ENCODE results near the gene RUFY4. TPM values are rescaled to one million over a fixed set of nuclear protein-coding genes. Genes with fewer than 3 reads are reported as not detected.

Gene RUFY4
- total and polyA plus RNA-seq, 2 of the 13 experiments (the other 11 are each of a cell fraction or from before 2014, with no cell fraction given): not detected

DNA sequence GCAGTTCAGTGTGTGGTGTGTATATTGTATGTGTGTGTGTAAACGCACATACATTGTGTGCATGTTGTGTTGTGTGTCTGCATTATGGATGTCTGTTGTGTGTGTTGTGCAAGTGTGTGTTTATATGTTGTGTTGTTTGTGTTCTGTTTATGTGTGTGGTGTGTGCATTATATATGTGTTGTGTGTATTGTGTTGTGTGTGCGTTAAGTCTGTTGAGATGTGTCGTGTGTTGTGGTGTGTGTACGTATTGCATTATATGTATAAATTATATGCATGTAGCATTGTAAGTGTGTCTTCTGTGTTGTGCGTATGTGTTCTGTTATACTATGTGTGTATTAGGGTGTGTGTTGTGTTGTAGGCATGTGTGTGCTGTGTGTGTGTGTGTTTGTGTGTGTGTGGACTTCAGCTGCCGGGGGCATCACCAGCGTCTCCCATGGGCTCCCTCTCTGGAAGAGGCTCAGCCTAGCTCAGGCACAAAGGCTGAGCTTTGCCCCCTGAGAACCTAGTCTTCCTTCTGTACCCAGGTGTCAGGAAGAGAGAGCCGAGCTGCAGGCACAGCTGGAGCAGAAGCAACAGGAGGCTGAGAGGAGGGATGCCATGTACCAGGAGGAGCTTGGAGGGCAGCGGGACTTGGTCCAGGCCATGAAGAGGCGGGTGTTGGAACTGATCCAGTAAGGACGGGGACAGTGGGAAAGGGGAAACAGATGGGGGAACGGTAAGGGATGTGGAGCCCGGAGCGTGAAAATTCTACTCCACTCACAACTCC is 13.7 kb downstream of the RUFY4 start (continued):
- TF ChIP-seq NR2C2 (CRISPR knock-in tag; IDR thresholded peaks at IDR 0.05; ENCODE audit: borderline replicate concordance) (no peak), ZNF790 (CRISPR knock-in tag; IDR thresholded peaks at IDR 0.05; ENCODE audit: borderline replicate concordance) (no peak), FOXP1 (IDR thresholded peaks at IDR 0.05) (0 out of 2 replicates have a peak, but pooled peaks have one; percentile 34), FOXP1 (CRISPR knock-in tag; IDR thresholded peaks at IDR 0.05) (no peak), ZMYM2 (CRISPR knock-in tag; IDR thresholded peaks at IDR 0.05) (no peak), CREB1 (IDR thresholded peaks at IDR 0.05) (no peak), CREB1 (CRISPR knock-in tag; IDR thresholded peaks at IDR 0.05) (no peak), FOXA1 (IDR thresholded peaks at IDR 0.05) (0 out of 2 replicates have a peak, but pooled peaks have one; percentile 31), FOXA1 (CRISPR knock-in tag; IDR thresholded peaks at IDR 0.05) (no peak), NR2F1 (CRISPR knock-in tag; IDR thresholded peaks at IDR 0.05) (no peak), ZNF670 (CRISPR knock-in tag; IDR thresholded peaks at IDR 0.05; ENCODE audit: borderline replicate concordance) (no peak), KLF16 (CRISPR knock-in tag; IDR thresholded peaks at IDR 0.05) (no peak), ZNF343 (CRISPR knock-in tag; IDR thresholded peaks at IDR 0.05) (no peak), RBAK (CRISPR knock-in tag; IDR thresholded peaks at IDR 0.05) (no peak), FLYWCH1 (CRISPR knock-in tag; IDR thresholded peaks at IDR 0.05) (no peak), MEF2D (CRISPR knock-in tag; IDR thresholded peaks at IDR 0.05) (peak; percentile 34; the same call in 1 of the 2 replicates), NFKB2 (CRISPR knock-in tag; IDR thresholded peaks at IDR 0.05; ENCODE audit: borderline replicate concordance) (no peak), ZNF432 (CRISPR knock-in tag; IDR thresholded peaks at IDR 0.05; ENCODE audit: borderline replicate concordance) (no peak), ZNF841 (CRISPR knock-in tag; IDR thresholded peaks at IDR 0.05; ENCODE audit: borderline replicate concordance) (no peak), ZNF260 (CRISPR knock-in tag; IDR thresholded peaks at IDR 0.05; ENCODE audit: borderline replicate concordance, low read depth) (no peak), PPARG (CRISPR knock-in tag; conservative IDR thresholded peaks at IDR 0.05) (no peak), PLRG1 (conservative IDR thresholded peaks at IDR 0.05) (peak; percentile 74; the same call in 1 of the 2 replicates), RFX1 (IDR thresholded peaks at IDR 0.05) (no peak)
- TF ChIP-seq, protein P1, sequence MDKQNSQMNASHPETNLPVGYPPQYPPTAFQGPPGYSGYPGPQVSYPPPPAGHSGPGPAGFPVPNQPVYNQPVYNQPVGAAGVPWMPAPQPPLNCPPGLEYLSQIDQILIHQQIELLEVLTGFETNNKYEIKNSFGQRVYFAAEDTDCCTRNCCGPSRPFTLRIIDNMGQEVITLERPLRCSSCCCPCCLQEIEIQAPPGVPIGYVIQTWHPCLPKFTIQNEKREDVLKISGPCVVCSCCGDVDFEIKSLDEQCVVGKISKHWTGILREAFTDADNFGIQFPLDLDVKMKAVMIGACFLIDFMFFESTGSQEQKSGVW (CRISPR knock-in tag; IDR thresholded peaks at IDR 0.05; ENCODE audit: borderline replicate concordance): no peak
- TF ChIP-seq, protein P2, sequence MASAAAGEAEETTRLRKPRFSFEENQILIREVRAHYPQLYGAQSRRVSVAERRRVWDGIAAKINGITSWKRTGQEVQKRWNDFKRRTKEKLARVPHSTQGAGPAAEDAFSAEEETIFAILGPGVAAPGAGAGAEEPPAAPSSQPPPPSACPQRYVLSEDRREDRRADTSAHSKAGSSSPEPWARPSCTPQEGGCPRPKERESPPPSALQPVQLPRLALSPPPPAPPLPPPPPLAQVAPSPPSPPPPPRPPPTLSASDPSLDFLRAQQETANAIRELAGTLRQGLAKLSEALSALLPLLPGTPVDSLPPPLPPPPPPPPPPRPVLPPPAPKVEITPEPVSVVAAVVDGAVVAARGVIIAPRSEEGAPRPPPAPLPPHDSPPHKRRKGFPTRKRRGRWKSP (CRISPR knock-in tag; IDR thresholded peaks at IDR 0.05): no peak
- TF ChIP-seq, protein P3, sequence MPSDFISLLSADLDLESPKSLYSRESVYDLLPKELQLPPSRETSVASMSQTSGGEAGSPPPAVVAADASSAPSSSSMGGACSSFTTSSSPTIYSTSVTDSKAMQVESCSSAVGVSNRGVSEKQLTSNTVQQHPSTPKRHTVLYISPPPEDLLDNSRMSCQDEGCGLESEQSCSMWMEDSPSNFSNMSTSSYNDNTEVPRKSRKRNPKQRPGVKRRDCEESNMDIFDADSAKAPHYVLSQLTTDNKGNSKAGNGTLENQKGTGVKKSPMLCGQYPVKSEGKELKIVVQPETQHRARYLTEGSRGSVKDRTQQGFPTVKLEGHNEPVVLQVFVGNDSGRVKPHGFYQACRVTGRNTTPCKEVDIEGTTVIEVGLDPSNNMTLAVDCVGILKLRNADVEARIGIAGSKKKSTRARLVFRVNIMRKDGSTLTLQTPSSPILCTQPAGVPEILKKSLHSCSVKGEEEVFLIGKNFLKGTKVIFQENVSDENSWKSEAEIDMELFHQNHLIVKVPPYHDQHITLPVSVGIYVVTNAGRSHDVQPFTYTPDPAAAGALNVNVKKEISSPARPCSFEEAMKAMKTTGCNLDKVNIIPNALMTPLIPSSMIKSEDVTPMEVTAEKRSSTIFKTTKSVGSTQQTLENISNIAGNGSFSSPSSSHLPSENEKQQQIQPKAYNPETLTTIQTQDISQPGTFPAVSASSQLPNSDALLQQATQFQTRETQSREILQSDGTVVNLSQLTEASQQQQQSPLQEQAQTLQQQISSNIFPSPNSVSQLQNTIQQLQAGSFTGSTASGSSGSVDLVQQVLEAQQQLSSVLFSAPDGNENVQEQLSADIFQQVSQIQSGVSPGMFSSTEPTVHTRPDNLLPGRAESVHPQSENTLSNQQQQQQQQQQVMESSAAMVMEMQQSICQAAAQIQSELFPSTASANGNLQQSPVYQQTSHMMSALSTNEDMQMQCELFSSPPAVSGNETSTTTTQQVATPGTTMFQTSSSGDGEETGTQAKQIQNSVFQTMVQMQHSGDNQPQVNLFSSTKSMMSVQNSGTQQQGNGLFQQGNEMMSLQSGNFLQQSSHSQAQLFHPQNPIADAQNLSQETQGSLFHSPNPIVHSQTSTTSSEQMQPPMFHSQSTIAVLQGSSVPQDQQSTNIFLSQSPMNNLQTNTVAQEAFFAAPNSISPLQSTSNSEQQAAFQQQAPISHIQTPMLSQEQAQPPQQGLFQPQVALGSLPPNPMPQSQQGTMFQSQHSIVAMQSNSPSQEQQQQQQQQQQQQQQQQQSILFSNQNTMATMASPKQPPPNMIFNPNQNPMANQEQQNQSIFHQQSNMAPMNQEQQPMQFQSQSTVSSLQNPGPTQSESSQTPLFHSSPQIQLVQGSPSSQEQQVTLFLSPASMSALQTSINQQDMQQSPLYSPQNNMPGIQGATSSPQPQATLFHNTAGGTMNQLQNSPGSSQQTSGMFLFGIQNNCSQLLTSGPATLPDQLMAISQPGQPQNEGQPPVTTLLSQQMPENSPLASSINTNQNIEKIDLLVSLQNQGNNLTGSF (CRISPR knock-in tag; IDR thresholded peaks at IDR 0.05): no peak
